Ishikawa (cell line): ENCODE data around the gene NDUFA13.

Source experiments
- CEBPB ChIP-seq: IDR thresholded peaks from 2 replicates; pipeline ENCODE4 v1.6.1; 2012
- CREB1 ChIP-seq: IDR thresholded peaks from 2 replicates; pipeline ENCODE4 v1.6.1; 2012; ENCODE audit warnings: low read depth
- EGR1 ChIP-seq: IDR thresholded peaks from 2 replicates; pipeline ENCODE4 v1.6.1; 2012
- EP300 ChIP-seq: IDR thresholded peaks from 2 replicates; pipeline ENCODE4 v1.6.1; 2012; ENCODE audit warnings: borderline replicate concordance
- FOXM1 ChIP-seq: IDR thresholded peaks from 2 replicates; pipeline ENCODE4 v1.6.1; 2012; ENCODE audit warnings: low read depth, borderline replicate concordance
- MAX ChIP-seq: IDR thresholded peaks from 2 replicates; pipeline ENCODE4 v1.6.1; 2012
- NFIC ChIP-seq: IDR thresholded peaks from 2 replicates; pipeline ENCODE4 v1.6.1; 2012
- RAD21 ChIP-seq: IDR thresholded peaks from 2 replicates; pipeline ENCODE4 v1.6.1; 2012; ENCODE audit warnings: low read depth
- REST ChIP-seq: IDR thresholded peaks from 2 replicates; pipeline ENCODE4 v1.6.1; 2012; ENCODE audit warnings: low read depth, mild to moderate bottlenecking
- TAF1 ChIP-seq: IDR thresholded peaks from 2 replicates; pipeline ENCODE4 v1.6.1; 2012; ENCODE audit warnings: low read depth, mild to moderate bottlenecking
- TCF12 ChIP-seq: IDR thresholded peaks from 2 replicates; pipeline ENCODE4 v1.6.1; 2012; ENCODE audit warnings: low read depth
- TEAD4 ChIP-seq: IDR thresholded peaks from 2 replicates; pipeline ENCODE4 v1.6.1; 2012
- USF1 ChIP-seq: IDR thresholded peaks from 2 replicates; pipeline ENCODE4 v1.6.1; 2012
- YY1 ChIP-seq: IDR thresholded peaks from 2 replicates; pipeline ENCODE4 v1.6.1; 2012; ENCODE audit warnings: low read depth
- ZBTB7A ChIP-seq: IDR thresholded peaks from 2 replicates; pipeline ENCODE4 v1.6.1; 2012; ENCODE audit warnings: low read depth

The NDUFA13 gene

GRCh38 chr19:19539698-19540063, 23.7 kb downstream of the NDUFA13 start:
- no peak for TF ChIP-seq ZBTB7A
- TF ChIP-seq FOXM1, result no peak
- no peak for TF ChIP-seq USF1
- no peak for TF ChIP-seq REST
- TF ChIP-seq CREB1, result no peak
- TF ChIP-seq CEBPB, result no peak
- TF ChIP-seq RAD21, result no peak
- TF ChIP-seq EP300, result no peak
- no peak for TF ChIP-seq TCF12
- TF ChIP-seq TEAD4, result no peak
- TF ChIP-seq TAF1, result no peak
- TF ChIP-seq MAX, result no peak
- TF ChIP-seq YY1, result no peak
- TF ChIP-seq NFIC, result no peak
- TF ChIP-seq EGR1, result no peak

- TF ChIP-seq FOXM1 (no peak), EGR1 (no peak), REST (no peak), CEBPB (no peak), USF1 (peak; percentile 83), TCF12 (no peak), MAX (peak; percentile 99), TEAD4 (no peak), RAD21 (no peak), NFIC (no peak), ZBTB7A (no peak), CREB1 (peak; percentile 77), TAF1 (no peak), EP300 (no peak), YY1 (no peak)
Observed at GRCh38 chr19:19540064-19540714, 24.2 kb downstream of the NDUFA13 start.

- TF ChIP-seq REST, result no peak
- TF ChIP-seq CREB1, result no peak
- no peak for TF ChIP-seq YY1
- TF ChIP-seq TAF1, result no peak
- 0 out of 2 replicates have a peak, but pooled peaks have one; percentile 44 for TF ChIP-seq MAX
- TF ChIP-seq TCF12, result no peak; the same call in 1 of the 2 replicates
- no peak for TF ChIP-seq TEAD4
- TF ChIP-seq CEBPB, result no peak
- TF ChIP-seq USF1, result no peak
- TF ChIP-seq EGR1, result peak; percentile 18; the same call in 1 of the 2 replicates
- TF ChIP-seq EP300, result no peak
- TF ChIP-seq RAD21, result peak; percentile 8; the same call in 1 of the 2 replicates
- peak; percentile 40; the same call in 1 of the 2 replicates for TF ChIP-seq ZBTB7A
- no peak for TF ChIP-seq NFIC
- no peak for TF ChIP-seq FOXM1
Observed at GRCh38 chr19:19540715-19541515, 24.9 kb downstream of the NDUFA13 start.
